GM18867 (cell line): ENCODE measurements around the gene CGNL1.
A peak's percentile ranks its signal among the peaks of the same experiment; 100 is the strongest.

Source experiments
- ATAC-seq: cut with Tn5 transposase; IDR thresholded peaks from one replicate; pipeline ENCODE4 v1.9.1; 2021; ENCODE audit warnings: mild to moderate bottlenecking, moderate library complexity; ENCODE audit not compliant: unreplicated experiment

CGNL1 gene

DNA sequence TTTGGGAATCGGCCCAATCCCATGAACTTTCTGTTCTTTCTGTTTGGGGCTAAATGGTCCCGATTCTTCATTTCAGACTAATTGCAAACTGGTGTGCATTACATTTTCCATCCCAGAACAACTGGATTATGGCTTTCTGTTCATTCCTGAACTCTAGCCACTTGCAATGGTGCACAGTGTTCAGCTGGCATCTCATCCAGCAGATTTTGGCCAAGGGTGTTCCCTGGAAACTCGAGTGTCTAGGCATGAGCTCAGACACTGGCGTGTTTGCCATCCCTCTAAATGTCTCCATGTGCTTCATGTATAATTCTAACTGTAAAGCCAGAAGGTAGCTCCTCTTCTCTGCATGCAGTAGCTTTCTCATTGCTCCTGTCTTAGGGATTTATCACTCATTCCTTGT, 118.3 kb downstream of the CGNL1 start:
- ATAC-seq, result no peak

DNA sequence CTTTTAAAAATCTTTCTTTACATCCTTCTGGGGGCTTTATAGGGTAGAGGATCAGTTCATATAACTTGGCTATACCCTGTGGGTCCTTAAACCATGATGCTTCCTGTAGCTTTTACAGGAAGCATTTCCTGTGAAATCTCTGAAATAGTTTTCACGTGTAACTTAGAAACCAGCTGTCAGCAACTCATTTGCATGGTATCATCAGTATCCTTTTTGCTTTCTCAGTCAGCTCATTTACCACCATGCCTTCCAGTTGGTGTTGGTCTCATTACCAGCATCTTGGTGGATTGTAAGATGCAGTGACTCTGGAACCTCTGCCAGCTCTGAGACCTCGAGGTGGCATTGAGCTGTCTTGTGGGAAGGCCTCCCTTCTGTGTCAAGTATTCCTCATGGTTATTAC, 118.7 kb downstream of the CGNL1 start:
- peak; percentile 73 for ATAC-seq

DNA sequence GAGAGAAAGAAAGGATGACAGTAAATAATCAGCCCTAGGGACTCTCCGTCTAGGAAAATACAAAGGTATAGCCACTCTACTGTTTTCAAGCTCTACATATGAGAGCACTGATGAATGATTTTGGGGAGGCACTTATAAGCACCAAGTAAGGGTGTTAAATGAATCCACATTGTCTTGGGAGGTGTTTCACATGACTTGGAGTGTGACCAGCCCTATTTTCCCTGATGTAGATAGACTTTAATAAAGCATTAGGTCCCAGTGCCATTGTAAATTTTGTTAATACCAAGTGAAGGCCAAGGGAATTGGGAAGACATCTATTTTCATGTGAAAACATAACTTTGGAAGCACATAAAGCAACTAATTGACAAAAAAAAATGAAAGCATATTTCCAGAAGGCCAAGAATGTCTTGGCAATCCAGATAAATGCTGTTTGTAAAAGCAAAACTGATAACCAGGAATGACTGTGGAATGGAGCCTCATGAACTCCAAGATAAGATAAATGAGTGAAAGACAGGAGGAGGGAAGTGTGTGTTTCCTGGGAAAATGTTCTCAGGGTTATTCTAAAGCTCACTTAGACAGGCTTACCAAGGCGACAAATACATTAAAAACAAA, 119.4 kb downstream of the CGNL1 start:
- ATAC-seq, result no peak

DNA sequence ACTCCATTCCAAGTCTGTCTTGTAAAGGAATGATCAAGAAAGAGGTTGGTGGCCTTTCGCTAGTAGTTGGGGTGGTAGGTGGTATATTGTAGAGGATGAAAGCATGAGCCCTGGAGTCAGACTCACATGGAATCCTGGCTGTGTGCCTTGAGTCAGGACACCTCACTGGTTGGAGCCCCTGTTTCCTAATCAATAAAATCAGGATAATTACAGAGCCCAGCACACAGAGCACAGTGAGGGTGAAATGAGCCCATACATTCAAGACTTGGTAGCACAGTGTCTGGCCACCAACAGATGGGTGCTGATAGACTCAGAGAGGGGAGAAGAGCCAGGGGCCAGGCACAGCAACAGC, 120.3 kb downstream of the CGNL1 start:
- ATAC-seq, result no peak

DNA sequence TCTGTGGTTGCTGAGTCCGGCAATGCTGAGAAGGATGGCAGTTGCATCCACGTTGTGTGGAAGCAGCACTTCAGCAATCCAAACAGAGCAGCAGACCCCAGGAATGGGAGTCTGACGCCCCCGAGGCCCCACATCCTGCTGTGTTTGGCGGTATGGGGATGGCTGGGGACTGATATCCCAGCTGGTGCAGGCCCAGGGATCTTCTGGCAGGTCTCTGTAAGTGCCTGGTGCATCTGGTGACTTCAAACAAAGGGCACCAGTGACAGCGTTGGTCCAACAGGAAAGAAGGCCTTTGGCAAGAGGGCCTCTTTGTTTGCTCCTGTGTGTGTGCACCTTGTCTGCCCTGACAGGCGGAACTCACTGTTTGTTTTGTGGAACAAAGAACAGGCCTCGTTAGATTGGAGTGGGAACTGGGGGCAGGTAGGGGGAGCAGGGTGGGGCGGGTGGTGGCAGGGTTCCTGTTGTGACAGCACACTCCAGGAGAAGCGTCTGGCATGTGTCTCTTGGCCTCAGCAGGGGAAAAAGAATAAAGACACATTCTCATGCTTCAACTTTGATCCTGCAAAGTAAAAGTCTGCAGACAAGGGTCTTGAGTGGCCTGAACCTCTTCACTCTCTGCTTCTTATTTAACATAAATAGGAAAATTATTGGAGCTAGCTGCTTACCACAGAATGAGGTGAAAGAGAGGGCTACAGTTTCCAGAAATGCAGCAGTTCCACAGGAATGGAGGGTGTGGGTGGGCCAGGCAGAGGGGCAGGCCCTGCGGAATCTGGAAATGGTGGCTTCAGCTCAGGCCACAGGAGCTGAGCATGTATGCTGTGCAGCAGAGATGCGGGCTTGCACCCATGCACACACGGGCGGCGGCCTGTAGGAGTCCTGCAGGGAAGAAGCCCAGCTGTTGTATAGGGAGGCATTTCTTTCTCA, 120.9 kb downstream of the CGNL1 start:
- no peak for ATAC-seq

DNA sequence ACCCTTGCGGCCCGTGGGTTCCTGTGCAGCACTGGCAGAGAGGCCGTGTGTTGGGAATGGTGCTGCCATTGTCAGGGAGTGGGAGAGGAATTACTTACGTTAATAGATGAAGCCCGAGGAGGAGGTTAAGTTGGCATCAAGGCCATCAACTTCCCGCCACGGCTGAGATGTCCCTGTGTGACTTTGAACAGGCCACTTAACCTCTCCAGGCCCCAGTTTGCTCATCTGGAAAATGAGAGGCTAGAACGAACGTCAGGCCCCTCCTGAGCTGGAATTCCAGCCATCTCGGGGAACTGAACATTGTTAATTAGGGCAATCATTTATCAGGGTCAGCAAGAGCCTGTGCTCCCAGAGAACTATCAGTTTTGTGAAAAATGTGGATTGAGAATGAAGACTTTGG, 124.0 kb downstream of the CGNL1 start:
- ATAC-seq, result no peak

DNA sequence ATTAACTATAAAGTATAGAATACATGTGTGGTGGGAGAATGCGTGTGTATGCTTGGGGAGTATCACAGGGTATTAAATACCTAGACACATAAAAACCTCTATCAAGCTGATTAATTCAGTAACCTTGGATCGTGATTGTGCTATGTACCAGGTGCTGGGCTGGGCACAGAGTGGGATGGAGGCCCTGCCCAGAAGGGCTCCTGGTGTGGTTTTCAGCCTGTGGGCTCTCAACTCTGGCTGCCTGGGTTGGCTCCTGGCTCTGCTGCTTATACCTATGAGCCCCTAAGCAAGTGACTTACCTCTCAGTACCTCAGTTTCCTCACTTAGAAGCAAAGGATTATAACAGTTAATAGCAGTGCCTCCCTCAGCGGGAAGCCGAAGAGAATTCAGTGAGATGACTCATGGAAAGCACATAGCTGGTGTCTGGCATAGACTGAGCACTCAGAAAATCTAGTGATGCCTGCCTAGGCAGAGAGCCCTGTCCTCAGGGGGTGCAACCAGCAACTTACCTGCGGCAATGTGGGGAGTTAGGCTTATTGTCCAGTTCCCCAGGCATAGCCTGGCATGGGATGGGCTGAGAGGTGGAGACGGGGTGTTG, 124.8 kb downstream of the CGNL1 start:
- ATAC-seq, result no peak

DNA sequence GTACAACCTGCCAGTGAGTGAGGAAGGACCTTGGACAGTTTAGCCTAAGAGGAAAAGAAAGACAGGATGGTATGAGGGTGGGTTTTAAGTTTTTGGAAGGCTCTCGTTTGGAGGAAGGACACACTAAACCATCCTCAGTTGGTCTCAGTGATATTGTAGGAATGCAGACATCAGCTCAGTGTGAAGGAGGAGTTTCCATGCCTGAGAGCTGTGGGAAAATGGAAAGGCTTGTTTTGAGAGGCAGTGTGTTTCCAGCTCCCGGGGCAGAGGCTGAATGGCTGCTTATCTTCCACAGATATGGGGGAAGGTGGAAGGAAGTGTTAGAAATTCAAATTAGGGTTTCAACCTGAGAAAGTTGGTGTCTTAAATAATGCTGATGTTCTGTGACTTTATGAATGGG, 125.8 kb downstream of the CGNL1 start:
- ATAC-seq, result no peak

DNA sequence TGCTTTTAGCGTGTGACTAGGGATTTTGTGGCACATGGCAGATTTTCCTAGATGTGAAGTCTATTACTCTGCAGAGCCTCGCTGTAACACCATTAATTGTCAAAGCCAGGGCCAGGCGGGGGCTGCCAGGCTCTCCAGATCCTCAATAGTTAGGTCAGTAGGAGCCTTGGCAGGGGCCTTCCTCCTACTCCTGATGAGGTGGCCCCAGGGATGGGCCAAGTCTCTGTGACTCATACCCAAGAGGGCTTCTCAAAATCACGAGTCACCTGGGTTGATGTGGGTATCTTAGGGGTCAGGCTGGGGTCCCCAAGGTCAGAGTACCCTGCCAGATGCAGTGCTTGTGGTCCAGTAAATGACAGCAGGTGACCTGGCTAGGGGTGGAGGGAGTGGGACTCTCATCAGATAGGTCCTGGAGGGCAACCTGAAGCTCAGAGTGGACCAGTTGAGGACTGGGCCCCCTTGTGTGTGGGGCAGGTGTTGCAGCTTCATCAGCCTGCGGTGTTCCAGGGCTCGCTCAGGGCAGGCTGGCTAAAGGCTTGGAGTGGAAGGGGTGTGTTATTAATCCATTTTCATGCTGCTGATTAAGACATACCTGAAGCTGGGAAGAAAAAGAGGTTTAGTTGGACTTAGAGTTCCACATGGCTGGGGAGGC, 126.9 kb downstream of the CGNL1 start:
- no peak for ATAC-seq

DNA sequence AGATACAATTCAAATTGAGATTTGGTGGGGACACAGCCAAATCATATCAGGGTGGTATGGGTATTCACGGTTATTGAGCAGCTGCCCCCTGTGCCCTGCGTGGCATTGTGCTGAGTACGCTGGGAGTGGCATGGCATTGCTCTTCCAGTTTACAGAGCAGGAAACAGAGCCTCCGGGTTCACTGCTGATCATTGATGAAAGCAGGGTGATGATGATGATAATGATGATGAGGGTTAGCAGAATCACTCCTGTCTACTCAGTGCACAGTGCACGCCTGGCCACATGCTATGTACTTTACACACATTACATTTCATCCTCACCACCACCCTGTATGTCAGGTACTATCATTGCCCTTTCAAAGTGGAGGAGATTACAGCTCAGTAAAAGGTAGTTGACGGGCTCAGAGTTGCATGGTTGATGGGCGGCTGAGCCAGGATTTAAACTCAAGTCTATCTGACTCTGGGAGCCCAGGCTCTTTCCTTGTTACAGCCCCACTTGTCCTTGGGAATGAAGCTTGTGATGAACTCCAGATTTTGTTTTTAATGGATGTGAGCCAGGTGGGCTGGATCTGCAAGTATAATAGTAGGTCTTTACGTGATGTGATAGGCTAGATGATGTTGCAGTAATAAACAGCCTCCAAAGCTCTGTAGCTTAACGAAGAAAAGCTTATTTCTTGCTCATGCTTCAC, 127.8 kb downstream of the CGNL1 start:
- no peak for ATAC-seq

DNA sequence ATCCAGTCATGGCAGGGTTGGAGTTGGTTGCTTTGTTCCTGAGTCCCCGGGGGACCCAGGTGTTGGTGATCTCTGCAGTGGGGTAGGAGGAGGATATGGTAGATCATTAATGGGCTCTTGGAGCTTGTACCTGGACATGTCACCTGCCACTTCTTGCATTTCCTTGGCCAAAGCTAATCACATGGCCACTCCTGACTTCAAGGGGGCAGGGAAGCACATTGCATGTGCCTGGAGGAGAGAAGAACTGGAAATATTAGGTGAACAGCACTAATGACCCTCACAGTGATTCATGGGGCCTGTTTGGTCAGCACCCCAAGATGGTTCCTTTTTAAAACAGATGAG, 128.3 kb downstream of the CGNL1 start:
- ATAC-seq, result no peak

DNA sequence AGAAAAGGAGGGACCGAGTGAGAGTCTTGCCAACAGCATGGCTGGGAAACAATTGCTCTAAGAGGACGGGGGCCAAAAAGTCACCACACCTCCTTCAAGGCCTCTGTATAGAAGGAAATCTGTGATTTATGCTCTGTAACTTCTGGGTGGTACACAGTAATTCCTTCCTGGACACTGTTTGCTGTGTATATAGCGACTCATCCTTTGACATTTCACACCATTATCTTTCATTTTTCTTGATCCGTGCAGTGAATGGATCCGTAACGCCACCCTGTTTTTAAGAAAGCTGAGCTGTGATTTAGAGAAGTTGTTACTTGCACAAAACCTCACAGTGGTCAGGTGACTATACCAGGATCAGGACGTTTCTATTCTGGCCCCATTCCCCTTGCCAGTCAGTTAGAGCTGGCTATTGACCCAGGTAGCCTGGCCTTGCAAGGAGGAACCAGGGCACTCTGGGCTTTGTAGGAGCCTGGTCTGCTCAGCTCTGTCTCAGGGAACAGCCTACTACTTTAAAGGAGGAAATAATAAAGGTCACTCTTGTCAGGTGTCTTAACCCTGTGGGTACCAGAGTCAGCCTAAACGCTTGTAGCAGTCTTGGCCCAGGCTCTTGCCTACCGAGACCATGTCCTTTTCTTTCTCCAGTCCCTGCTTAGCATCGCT, 128.9 kb downstream of the CGNL1 start:
- no peak for ATAC-seq

DNA sequence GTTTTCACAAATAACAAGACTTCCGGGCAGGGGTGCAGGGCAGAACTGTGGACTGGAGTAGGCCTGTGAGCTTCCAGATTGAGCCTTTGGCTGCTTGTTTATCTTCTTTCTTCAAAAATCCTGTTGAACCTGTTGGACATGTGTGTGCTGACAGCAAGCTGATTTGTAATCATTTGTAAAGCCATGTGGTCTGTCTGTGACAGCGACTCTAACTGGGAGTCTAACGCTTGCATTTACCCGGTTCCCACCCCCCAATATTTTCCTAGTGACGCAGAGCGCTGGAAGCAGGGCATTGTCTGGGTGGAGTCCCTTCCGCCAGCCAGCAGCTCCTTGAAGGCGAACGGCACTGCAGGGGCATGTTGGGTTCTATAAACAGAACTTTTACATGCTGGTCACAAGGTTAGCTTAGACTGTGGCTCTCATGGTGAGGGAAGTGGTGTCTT, 129.7 kb downstream of the CGNL1 start:
- no peak for ATAC-seq

DNA sequence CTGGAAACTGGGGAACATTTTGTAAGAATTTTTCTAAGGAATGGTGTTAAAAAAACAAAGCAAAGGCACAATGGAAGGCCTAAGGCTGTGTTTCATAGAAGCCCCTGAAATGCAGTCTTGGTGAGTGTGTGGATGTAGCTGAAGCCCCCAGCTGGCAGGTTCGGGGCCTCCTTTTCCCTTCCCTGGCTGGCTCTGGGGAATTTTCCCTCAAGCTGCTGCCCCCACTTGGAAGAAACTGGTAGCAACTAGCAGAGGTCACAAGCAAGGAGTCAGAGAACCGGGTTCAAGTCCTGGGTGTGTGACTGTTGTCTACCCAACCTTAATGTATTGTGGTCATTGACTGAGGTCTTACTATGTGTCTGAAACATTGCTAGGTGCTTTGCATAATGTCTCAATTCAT, 130.1 kb downstream of the CGNL1 start:
- no peak for ATAC-seq

DNA sequence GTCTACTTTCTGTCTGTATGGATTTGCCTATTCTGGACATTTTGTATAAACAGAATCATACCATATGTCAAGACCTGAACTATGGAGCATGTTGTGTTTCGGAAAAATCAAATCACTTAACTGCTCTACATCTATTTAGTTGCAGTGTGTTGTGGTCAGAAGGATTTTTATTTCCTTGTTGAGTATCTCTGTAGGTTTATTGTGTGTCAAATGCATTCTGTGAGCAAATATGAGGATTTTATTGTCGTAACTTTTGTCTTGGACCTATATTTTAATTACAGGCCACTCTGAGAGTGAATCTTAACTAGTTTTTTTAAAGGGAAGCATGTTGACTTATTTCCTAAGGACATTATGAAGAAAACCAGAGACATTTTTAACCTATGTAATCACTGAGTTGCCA, 130.8 kb downstream of the CGNL1 start:
- ATAC-seq, result no peak

DNA sequence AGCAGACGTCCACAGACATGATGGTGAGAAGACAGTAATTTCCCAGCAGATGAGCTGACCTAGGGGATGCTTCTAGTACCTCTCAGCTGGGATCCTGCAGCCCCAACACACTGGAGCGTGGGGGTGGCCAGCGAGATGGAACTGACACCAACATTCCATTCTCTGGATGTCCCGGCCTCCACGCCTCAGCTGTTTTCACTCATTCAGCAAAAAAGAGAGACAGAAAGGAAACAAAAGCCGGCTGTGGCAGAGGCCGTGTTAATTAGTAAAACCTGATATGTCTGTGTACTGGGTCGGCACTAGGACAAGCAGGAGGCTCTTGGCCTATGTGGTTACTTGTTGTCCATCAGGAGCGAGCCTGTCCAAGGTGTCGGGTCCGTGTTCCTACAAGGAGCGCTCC, 132.8 kb downstream of the CGNL1 start:
- no peak for ATAC-seq

DNA sequence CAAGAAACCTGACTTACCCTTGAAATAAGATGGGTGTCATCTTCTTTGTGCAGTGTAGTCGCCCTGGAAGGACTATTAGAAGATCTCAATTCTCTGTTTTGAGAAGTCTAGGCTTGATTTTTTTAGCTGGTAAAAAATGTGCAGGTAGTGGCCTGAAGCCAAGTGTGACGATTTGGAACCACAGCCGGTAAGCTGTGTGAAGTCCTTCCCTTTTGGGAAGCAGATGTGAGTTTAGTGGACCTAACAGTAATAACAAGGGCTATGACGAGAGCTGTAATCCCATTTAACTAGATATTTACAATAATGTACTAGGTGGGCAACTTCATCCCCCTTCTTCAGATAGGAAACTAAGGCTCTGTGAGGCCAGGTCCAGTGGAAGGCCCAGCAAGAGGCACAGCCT, 133.7 kb downstream of the CGNL1 start:
- no peak for ATAC-seq

DNA sequence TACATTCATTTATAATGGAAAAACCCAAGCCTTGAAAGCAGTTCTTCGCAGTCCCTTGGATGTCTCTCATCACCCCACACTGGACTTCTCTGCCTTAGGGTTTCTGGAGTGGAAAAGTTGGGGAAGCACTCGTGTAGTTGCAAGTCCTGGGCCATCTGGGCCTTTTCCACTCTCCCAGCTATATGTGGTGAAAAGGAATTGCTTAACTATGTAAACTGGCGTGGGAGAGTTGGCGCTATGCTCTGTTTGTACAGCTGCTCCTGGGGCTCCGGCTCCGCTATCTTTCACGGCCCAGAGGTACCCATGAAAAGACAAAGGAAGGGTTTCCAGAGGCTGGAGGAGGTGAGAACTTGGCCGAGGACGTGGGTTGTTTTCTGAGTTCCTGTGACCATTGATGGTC, 134.3 kb downstream of the CGNL1 start:
- no peak for ATAC-seq

DNA sequence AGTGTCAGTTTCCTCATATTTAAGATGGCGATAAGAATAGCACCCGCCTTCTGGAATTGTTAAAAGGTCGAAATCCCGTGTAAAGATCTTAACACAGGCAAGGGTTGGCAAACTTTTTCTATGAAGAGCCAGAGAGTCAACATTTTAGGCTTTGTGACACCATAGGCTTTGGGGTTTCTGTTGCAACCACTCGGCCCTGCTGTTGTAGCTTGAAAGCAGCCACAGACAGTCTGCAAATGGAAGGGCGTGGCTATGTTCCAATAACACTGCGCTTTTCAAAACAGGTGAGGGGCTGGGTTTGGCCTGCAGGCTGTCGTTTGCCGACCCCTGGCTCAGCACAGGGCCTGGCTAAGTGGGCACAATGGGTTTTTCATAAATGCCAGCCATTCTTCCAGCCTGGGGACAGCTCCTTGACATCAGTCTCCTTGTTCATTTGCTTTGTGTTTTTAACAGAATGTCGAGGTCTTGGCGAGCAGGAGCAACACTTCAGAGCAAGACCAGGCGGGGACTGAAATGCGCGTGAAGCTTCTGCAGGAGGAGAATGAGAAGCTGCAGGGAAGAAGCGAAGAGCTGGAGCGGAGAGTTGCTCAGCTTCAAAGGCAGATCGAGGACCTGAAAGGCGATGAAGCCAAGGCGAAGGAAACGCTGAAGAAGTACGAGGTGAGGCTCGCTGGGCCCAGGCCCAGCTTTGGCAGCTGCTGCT, 140.2 kb downstream of the CGNL1 start:
- no peak for ATAC-seq

DNA sequence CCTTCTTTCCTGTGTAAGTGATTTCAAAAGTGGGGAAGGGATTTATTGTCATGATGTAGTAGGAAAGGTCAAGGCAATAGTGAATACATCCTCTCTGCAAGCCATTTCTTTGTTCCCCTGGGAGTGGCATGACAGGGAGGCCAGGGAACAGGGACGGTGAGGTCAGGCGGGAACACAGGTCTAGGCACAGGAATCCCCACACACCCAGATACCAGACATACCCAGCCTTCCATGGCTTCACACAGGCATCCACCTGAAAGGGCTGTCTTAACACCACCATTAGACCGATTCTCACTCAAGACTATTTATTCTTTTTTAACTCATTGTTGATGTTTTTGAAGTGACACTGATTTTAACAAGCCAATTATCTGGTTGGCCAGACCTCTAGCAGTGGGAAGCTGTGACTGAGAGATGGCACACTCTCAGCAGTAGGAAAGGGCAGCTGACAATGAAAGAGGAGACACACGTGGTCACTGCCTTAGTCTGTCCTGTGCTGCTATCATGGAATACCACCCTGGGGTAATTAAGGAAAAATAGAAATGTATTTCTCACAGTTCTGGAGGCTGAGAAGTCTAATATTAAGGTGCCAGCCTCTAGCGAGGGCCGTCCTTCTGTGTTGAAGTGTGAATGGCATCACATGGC, 140.8 kb downstream of the CGNL1 start:
- no peak for ATAC-seq
